GM19035 (cell line): ENCODE results near the gene TECPR1.

Experiments used
- ATAC-seq: cut with Tn5 transposase; IDR thresholded peaks from one replicate; pipeline ENCODE4 v1.9.1; 2021; ENCODE audit not compliant: unreplicated experiment

Gene TECPR1, protein sequence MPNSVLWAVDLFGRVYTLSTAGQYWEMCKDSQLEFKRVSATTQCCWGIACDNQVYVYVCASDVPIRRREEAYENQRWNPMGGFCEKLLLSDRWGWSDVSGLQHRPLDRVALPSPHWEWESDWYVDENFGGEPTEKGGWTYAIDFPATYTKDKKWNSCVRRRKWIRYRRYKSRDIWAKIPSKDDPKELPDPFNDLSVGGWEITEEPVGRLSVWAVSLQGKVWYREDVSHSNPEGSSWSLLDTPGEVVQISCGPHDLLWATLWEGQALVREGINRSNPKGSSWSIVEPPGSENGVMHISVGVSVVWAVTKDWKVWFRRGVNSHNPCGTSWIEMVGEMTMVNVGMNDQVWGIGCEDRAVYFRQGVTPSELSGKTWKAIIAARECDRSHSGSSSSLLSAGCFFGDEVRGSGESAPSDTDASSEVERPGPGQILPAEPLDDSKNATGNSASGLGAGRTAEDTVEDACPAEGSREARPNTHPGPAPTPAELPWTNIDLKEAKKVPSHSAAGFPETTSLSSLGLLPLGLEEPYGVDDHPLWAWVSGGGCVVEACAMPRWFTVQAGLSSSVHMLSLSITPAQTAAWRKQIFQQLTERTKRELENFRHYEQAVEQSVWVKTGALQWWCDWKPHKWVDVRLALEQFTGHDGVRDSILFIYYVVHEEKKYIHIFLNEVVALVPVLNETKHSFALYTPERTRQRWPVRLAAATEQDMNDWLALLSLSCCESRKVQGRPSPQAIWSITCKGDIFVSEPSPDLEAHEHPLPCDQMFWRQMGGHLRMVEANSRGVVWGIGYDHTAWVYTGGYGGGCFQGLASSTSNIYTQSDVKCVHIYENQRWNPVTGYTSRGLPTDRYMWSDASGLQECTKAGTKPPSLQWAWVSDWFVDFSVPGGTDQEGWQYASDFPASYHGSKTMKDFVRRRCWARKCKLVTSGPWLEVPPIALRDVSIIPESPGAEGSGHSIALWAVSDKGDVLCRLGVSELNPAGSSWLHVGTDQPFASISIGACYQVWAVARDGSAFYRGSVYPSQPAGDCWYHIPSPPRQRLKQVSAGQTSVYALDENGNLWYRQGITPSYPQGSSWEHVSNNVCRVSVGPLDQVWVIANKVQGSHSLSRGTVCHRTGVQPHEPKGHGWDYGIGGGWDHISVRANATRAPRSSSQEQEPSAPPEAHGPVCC

DNA sequence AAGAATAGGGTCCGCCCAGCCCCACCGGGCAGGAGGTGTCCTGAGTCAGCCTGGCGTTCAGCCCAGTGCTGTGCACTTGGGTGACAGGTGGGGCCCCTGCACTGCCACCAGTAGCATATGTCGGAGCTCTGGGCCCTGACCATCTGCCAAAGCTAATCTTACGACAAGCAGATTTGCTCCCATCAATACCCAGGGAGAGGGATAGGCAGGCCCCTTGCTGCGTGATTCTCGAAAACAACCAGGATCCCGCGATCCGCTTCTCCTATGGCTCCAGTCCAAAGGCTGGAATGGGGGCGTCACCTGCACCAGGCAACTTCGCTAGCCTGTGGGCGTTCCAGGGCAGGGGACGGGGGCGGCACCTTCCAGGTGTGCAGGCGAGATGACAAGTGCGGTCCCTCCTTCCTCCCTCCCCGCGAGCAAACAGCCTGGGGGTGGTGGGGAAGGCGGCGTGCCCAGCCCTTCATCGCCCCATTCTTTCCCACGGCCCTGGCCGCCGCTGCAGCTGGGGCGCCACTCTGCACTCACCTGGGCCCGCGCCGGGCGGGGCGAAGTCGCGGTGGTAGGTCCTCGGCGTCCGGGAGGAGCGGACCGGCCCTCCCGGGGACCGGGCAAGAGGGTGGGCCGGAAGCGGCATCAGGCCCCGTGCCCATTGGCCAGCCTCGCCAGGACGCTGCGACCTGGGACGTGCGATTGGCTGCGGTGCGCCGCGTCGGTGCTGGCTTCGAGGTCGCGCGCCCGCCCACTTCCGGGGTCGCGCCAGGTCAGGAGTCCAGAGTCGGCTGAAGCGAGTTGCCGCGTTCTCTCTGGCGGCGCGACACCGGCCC, at the start of gene TECPR1:
Gene TECPR1, minus strand, starts transcription at position 632 of the 824 bp plus-strand sequence. CDS start 6,086 bp downstream, outside the sequence.
- peak; percentile 97 for ATAC-seq

DNA sequence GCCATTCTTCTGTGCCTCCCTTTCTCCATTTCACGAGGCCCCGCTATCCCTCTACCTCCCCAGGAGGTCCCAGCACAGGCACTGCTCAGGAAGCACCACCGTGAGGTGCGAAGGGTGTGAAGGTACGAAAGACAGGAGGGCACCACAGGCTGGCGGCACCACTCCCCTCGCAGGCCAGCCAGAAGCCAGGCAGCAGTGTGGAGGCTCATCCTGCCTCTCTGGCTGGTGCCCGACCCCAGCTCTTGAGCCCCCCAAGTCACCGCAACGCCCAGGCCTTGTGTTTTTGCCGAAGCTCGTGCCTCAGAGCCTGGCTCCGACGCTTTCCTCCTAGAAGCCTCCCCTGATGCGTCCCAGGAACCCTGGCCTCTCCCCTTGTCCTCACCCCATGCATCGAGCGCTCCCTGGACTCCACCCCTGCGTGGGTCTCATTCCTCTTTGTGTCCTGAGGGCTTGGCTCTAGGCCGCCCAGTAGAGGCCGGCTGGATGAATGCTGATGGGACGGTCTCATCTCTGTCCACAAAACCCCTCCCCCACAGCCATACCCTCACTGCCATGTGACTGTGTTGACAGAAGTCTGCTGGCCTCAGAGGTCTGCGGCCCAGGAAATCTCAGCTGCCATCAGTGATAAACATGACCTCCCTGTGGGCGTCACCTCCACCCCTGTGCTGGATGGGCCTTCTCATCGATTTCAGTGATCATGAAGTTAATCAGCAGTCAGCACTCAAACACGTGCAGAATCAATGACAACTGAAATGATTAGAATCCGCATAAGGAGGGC, 48.8 kb upstream of the TECPR1 start:
- no peak for ATAC-seq

DNA sequence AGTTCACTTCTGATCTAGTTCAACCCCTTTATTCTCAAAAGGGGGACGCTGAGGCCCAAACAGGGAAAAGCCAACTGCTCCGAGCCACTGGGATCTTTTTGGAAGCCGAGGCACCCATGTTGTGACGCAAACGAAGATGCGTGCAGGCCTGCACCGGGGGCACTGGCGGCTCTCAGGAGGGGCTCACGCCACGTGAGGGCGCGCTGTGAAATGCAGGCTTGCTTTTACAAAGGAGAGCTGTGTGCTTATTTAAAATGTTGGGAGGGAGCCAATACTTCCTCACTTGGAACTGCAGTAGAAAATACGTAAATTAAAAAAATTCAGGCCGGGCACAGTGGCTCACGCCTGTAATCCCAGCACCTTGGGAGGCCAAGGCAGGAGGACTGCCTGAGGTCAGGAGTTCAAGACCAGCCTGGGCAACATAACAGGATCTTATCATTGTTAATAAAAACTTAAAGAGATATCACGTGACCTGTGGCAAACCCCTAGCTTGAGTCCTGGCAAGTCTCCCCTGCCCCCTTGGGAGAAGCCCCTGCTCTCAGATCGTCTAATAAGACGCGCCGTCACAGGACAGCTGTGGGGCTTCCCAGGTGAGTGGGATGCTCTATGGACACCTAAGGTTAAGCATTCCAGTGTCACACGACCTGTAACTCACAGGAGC, 45.7 kb upstream of the TECPR1 start:
- no peak for ATAC-seq

DNA sequence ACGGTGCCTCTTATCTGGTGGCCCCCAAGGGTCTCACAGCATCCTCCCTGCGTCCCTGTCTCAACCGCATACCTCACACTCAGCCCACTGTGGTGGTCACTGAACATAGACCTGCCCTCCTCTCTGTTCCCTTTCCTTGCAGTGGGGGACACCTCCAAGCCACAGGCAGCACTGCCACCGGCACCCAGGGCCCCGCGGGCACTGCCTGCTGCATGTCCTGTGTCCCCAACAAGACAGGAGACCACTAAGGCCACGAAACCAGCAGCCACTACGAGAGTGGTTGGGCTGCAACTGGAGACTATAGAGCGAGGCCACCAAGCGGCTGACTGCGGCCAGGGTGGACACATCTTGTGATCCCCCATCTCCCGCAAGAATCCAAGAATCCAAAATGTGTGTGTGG, 44.8 kb upstream of the TECPR1 start:
- no peak for ATAC-seq

DNA sequence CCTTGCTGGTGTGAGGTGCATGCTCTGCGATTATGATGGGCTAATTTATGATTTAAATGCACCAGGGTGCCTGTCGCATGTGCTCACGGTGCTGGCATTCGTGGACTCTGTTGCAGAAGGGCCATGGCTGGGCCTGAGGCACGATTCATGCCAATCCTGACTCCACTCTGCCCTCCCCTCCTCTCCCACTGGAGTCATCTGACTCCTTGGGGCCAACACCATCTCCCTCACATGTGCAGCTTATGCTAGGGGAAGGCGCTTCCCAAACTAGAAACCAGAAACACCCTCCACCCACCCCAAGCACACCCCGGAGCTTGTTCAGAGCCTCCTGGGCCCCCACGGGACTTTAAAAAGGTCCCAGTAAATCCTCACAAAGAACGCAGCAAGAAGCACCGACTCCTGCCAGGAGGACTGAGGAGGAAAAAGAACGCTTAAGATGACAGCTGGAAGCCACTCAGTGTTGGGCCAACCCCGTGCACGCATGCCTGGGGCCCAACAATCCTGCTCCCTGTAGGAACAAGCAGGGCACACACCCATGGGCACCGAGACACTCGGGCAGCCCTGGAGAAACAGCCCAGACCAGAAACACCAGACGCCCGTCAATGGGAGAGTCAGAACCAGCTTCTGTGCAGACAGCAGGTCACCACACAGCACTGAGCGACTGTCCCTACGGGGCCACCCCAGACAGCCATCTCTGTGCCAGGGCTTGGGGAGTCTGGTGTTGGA, 43.6 kb upstream of the TECPR1 start:
- ATAC-seq, result no peak

DNA sequence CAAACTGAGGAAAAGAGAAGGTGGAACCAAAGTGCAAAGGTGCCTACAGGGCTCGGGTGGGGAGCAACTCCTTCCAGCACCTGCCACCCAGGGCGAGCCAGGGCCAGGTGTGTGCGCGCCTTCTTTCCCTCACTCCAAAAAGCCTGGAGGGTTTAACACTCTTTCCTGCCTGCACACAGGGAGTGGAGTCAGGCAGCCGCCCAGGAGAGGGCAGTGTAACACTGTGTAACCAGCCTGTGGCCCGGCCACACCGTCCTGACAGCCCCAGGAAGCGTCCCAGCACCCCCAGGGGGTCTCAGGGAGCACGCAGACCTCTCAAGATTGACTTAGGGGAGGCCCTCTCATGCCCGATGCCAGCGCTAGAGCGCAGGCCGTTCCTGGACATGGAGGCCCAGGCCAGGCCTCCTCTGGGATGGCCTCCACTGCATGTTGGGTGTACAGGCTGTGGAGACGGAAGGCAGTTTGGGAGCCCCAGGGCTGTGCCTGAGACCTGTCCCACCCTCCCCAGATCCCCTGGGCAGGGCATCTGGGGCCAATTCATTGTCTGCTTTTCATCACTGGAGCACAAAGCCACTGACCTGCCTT, 42.9 kb upstream of the TECPR1 start:
- no peak for ATAC-seq

DNA sequence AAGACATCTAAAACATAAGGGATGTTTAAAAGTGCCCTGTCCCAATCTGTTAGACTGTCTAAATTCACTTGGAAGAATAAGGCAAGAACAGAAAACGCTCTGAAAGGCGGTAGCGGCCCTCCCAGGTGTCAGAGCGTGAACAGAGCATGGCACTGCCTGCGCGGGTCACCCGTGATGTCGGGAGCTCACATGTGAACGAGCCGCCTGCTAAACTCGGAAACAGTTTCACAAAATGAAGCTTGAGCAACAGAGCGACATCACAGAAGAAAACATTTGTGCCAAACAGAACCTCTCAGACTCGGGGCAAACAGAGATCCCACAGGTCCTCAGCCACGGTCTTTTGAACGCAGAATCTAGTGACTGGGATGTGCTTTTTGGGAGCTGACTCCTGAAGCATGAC, 42.3 kb upstream of the TECPR1 start:
- no peak for ATAC-seq

DNA sequence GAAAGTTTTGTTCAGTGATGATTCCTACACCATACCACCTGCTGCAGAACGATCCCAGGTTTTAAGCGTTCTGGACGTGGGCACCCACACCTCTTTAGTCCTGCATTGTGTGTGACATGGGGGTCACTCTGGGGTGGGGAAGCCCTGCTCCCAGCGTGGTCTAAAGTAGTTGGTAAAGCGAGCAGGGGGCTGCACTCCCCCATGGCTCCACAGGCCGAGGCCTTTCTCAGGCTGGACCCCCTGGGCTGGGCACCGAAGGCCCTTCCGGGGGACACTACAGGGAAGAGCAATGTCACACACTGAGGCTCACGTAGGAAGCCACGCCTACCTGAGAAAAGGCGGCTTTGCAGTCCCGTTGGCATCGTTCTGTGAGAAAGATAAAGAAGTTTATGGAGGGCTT, 41.7 kb upstream of the TECPR1 start:
- ATAC-seq, result no peak

DNA sequence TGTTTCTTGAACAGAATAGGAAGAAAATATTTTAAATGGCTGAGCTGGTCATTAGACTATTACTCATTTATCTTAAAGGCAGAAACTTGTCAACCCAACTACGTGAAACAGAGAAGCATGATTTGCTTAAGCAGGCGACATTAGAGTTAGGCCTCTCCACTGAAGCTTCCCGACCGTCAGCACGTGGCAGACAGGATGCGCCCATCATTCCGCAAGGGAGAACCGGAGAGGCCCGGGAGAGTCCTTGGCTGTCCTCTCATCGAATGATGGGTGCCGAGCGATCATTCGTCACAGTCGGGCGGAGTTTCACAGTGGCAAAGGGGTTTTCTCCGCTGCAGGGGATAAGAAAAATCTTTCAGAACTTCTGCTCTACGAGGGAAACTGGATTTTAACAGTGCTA, 41.2 kb upstream of the TECPR1 start:
- no peak for ATAC-seq

DNA sequence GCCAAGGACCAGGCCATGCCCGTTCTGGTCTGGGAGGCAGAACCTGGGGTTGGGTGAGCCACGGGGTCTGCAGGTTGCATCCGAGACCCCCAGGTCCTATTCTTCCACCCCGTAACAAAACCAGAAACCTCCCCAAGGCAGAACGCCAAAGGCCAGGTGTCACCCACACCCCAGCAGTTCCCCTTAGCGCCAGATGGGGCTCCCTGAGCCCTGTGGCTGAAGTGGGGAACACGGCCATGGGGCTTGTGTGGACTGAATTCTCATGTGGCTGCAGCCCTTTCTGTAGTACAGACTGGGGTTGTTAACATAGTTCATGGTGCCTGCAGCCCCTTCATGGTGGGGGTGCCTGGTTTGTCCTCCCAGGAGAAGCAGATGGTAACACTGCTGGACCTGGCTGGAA, 39.7 kb upstream of the TECPR1 start:
- ATAC-seq, result no peak

DNA sequence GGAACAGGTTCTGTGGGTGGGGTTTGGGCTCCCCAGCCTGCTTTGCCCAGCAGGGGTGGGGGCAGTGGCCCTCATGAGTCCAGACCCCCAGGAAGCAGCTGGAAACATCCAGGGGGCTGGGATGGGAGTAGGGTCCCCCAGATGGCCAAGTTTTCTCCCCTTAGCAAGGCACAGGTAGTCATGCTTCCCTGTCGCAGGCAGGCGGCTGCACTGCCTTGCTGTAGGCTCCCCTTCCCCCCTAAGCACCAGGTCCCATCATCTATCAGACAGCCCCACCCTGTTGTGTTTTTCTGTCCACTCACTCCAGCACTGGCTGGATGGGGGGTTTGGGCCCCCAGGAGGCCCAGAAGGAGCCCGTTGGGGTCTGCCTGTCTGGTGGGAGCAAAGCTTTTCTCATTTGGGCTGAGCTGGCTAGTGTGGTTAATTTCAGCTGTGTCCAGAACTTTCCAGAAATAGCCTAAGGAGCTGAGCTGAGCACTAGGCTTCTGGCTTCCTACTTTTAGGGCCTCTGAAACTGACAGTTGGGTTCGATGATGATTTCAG, 37.4 kb upstream of the TECPR1 start:
- no peak for ATAC-seq

DNA sequence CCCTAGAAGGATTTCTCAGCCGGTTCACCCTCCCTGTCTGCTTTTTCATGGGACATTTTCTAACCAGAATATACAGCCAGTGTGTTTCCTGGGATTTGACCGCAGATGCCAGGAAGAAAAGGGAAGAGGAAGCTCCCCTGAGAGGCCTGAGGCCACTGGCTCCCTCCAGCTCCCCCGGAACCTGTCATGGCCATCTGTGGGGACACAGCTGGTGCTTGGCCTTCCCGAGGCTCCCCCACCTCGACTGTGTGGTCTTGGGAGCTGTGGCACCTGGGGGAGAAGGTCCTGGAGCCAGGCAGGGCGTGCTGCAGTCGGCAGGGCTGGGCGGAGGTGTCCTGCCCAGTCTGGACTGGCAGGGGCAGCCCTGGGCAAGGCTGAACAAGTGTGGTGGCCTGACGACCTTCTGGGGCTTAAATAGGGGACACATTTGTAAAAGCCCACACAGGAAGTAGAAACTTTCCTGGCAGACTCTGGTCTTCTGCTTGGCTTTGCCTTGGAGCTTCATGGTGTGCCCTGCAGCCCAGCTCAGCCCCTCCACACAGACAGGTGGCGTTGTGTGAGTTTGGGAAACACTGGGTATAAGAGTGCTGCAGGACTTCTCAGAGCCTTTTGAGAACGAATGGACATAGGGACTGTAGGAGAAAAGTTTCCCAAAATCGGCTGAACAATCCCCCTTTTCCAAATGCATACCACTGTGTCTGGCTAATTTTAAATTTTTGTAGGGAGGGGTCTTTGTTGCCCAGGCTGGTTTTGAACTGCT, 36.2 kb upstream of the TECPR1 start:
- ATAC-seq, result no peak

DNA sequence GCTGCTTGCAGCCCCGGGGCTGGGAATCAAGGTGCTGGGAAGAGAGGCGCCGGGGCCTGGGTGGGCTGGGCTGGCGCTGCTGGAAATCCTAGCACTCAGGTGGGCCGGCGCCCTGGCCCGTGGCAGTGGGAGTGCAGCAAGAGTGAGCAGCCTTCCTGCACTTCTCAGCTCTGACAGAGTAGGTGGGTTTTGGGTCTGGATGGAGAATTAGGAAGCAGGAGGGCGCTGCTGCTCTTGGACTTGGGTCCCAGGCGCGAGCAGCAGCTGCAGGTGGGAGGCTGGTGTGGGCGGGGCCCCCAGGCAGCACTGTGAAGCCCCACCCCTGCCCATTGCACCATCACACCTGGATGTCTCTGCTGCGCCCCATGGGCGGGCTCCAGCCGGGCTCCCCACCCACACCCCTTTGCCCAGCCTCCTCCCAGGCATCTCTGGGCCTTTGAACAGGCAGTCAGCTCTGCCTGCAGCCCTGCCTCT, 35.5 kb upstream of the TECPR1 start:
- no peak for ATAC-seq

DNA sequence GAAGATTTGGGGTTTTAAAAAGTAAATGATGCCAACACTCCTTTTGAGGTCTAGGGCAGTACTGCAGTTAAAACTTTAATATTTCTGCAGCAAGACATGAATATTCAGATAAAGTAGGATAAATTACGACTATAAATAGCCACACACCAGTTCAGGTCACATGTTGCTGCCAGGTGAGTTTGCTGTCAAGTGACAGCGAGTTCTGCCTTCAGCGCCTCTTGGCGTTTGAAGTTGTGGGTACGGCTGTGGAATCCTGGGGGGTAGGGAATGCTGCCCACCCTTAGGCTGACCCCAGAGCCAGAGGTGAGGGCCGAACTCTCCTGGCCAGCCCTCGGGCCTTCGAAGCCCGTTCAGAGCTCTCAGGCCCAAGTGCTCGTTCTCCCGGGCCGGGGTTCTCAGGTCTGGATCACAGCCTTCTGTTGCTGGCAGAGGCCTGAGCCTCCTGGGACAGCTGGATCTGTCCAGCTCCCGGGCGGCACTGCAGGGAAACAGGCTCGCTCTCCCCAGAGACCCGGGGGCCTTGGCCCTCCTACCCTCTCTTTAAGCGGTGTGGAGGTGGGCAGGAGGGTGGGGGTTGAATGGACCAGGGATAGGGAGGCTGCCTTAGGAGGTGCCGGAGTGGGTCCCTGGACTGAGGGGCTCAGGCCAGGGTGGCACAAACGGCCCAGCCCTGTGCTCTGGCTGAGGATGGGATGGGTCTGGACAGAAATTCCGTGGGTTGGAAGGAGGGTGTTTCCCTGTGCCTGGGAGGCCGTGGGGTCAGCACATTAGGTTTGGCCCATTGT, 34.9 kb upstream of the TECPR1 start:
- ATAC-seq, result no peak

DNA sequence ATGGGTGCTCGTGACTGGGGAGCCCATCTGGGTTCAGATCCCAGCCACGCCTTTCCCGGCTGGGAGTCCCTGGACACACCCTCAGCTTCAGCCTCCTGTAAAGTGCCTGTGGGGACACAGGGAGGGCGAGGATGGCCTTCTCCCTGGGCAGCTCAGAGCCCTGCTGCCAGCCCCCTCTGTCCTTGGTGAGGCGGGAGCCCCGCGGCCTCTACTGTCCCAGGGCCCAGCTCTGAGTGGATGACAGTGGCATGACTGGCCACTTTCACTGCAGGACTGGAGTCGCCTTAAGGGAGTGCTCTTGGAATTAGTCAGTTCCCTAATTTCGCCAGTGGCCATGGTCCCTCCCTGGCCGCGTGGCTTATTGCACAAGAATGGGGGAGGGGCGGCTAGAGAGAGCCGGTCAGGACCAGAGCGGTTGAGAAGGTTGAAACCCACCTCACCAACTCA, 34.1 kb upstream of the TECPR1 start:
- ATAC-seq, result no peak
